Mammary epithelial cell (primary cell): ENCODE results near the gene FKBP2.

Experiments
- CTCF ChIP-seq, 2 donors: IDR thresholded peaks in 1 of 2; conservative IDR thresholded peaks in 1 of 2; 2 replicates each; pipeline ENCODE4 v1.5.1; 2011 to 2012; ENCODE audit warnings: inconsistent platforms in 2 of 2, low read length in 2 of 2, mild to moderate bottlenecking in 2 of 2, control low read depth in 1 of 2, low read depth in 1 of 2; ENCODE audit not compliant: insufficient read depth in 1 of 2; ENCODE audit errors: extremely low read depth in 1 of 2
- EZH2 ChIP-seq: IDR thresholded peaks from 2 replicates; pipeline ENCODE4 v1.6.1; 2012; ENCODE audit warnings: low read length, inconsistent platforms, borderline replicate concordance

- no peak for TF ChIP-seq CTCF (conservative IDR thresholded peaks at IDR 0.05 in 1 of 2, IDR thresholded peaks at IDR 0.05 in 1 of 2; ENCODE audit: extremely low read depth in 1 of 2, insufficient read depth in 1 of 2, low read depth in 1 of 2, low read length in 2 of 2)
- no peak for TF ChIP-seq EZH2
Observed at GRCh38 chr11:64207256-64208085, 33.4 kb upstream of the FKBP2 start.
